Spleen (tissue), 7 donors: ENCODE measurements around the gene LGALS9C.
"Not testable (repeated sequence)": the region's sequence is repeated elsewhere in the genome, so short reads cannot be mapped to it uniquely, and the experiment has no call there.

Experiments
- POLR2A ChIP-seq, 3 donors: fragments of 450-650 bp; IDR thresholded peaks; one replicate each; pipeline ENCODE4 v1.5.1; 2017; ENCODE audit warnings: antibody characterized with exemption in 3 of 3, mild to moderate bottlenecking in 1 of 3
- TF ChIP-seq, protein P1 (sequence below), 11 experiments: fragments of 200-600 bp in 7 of 11; fragments of 450-650 bp in 4 of 11; sonication (generic) in 4 of 11; IDR thresholded peaks in 8 of 11; conservative IDR thresholded peaks in 3 of 11; 1 replicate in 7 of 11; 2 replicates in 4 of 11; pipeline versions ENCODE4 v1.4.0 to v1.8.0; 2016 to 2021; ENCODE audit warnings: antibody characterized with exemption in 11 of 11, inconsistent platforms in 4 of 11, mild to moderate bottlenecking in 1 of 11
- donor health status: DM: no; HTN: no; CAD: no; lungs with moderate emphysema.
- donor health status: DM: no; HTN: no; CAD: no.
- donor health status: DM: no; HTN: no; CAD: no.

DNA sequence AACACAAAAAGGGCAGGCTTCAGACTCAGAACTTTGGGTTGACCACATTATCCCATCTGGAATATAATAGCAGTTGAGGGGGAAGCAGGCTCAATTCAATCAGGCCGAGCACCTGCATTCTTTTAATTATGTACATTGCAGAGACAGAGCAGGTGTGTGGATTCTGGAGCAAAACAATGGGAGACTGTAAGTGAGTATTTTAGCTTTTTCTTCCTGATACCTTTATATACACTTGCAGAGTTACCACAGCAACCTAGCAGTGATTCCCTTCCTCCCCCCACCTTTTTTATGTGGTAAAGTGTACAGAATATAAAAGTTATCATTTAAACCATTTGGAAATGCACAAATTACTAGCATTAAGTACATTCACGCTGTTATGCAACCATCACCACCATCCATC, 6.8 kb upstream of the LGALS9C start:
- TF ChIP-seq, protein P1, sequence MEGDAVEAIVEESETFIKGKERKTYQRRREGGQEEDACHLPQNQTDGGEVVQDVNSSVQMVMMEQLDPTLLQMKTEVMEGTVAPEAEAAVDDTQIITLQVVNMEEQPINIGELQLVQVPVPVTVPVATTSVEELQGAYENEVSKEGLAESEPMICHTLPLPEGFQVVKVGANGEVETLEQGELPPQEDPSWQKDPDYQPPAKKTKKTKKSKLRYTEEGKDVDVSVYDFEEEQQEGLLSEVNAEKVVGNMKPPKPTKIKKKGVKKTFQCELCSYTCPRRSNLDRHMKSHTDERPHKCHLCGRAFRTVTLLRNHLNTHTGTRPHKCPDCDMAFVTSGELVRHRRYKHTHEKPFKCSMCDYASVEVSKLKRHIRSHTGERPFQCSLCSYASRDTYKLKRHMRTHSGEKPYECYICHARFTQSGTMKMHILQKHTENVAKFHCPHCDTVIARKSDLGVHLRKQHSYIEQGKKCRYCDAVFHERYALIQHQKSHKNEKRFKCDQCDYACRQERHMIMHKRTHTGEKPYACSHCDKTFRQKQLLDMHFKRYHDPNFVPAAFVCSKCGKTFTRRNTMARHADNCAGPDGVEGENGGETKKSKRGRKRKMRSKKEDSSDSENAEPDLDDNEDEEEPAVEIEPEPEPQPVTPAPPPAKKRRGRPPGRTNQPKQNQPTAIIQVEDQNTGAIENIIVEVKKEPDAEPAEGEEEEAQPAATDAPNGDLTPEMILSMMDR (IDR thresholded peaks at IDR 0.05 in 8 of 11, conservative IDR thresholded peaks at IDR 0.05 in 3 of 11) = not testable (repeated sequence)
- not testable (repeated sequence) for TF ChIP-seq POLR2A (IDR thresholded peaks at IDR 0.05)
